ENCODE data around the gene SPTLC2.
"Not testable (repeated sequence)": the region's sequence is repeated elsewhere in the genome, so short reads cannot be mapped to it uniquely, and the experiment has no call there.

SPTLC2 gene

DNA sequence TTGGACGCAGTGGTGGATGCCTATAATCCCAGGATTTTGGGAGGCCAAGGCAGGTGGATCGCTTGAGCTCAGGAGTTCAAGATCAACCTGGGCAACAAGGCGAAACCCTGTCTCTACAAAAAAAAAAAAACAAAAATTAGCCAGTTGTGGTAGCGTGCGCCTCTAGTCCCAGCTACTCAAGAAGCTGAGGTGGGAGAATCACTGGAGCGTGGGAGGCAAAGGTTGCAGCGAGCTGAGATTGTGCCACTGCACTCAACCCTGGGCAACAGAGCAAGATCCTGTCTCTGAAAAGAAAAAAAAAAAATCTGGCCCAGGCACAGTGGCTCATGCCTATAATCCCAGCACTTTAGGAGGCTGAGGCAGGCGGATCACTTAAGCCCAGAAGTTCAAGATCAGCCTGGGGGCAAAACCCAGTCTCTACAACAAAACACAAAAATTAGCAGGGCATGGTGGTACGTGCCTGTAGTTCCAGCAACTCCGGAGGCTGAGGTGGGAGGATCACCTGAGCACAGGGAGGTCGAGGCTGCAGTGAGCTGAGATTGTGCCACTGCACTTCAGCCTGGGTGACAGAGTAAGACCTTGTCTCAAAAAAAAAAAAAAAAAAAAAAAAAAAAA is 27.9 kb downstream of the SPTLC2 start:
- not testable (repeated sequence) for DNase-seq (ENCODE audit: low read depth in 2 of 2)

DNA sequence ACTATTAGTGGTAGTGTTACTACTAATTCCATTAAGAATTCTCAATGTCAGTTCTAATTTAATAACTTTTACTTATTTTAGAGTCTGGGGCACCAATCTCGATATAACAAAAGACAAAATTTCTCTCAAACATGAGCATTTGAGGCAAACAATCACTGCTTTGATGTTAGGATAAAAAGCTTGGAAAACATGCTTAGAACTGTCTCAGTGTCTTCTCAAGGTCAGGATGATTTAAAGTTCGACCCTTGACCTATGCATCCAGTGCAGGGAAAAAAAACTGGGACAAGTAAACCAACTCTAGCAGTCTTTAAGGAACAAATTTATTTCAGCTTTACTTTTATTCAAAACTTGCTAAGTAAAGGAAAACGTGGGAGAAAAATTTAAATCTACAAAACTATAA is 31.1 kb downstream of the SPTLC2 start:
- DNase-seq (ENCODE audit: low read depth in 2 of 2) = no peak

DNA sequence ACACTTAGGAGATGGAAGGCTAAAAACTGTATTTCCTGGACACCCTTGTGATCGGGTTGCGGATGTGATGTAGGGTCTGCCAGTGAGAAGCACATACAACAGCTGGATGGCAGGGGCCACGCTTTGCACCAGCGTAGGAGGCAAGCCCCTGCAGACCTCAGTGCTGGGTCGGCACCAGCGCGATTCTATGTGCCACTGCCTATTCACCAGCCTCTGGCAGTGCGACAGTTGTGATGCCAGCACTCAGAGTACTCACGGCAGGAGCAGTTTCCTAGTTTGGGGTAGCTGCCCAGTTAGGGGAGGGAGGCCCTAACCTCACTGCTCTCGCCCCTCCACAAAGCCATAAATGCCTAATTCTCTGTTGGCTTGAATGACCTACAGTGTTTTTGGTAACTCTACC is 31.6 kb downstream of the SPTLC2 start:
- no peak for DNase-seq (ENCODE audit: low read depth in 2 of 2)

DNA sequence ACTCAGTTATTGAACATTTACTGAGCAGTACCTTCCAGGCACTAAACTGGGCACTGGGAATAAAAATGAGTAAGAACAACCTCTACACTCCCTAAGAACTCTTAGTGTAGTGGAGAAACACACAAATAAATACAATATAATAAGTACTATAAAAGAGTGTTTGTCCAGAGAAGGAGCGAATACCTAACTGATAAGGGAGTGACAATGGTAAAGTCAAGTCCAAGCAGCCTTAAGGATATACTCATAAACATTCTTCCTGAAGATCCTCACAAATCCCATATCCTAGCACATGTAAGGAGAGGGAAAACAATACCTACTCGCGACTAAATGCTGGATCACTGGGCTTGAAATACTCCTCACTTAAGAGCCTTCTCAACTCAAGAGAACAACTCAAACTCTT is 32.8 kb downstream of the SPTLC2 start:
- no peak for DNase-seq (ENCODE audit: low read depth in 2 of 2)

DNA sequence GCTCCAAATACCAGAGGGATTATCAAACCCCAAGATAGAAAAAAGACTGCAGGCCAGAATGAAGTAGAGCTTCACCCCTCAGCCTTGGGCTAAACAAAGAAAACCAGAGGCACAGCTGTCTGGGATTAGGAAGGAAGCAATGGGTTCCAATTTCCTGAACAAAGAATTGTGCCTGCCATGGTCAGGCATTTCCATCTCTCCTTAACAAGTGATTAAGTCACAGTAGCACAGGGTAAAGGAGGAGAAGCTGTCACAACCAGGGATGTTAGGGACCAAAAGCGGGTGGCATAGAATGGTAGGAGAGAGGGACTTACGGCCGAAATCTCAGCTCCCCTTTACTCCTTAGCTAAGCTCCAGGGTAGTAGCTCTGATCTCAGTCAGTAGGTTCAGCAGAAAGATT is 33.9 kb downstream of the SPTLC2 start:
- no peak for DNase-seq (ENCODE audit: low read depth in 2 of 2)

DNA sequence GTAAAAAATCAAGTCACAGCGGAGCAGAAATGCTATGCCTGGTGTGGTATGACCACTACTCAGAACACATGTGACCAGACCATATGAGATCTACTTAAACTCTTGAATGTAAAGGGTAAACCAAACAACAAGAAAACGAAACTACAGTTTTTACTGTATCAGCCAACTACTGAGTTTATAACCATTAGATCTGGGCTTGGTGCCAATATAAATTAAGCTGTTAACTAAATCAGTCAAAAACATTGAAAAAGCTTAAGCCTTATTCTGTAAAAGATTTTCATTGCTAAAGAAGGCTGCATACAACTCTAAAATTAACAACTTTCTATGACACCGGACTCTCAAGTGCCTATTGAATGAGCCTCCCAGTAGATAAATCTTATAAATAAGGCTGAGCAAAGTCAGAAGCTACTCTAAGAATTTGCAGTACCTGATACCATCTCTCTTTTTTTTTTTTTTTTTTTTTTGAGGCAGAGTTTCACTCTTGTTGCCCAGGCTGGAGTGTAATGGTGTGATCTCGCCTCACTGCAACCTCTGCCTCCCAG is 35.4 kb downstream of the SPTLC2 start:
- no peak for DNase-seq (ENCODE audit: low read depth in 2 of 2)

- DNase-seq (ENCODE audit: low read depth in 2 of 2) = no peak
Measured at GRCh38 chr14:77580477-77580876, 36.0 kb downstream of the SPTLC2 start.

- DNase-seq (ENCODE audit: low read depth in 2 of 2) = no peak
Measured at GRCh38 chr14:77579780-77580179, 36.7 kb downstream of the SPTLC2 start.

GRCh38 chr14:77579065-77579464 is 37.4 kb downstream of the SPTLC2 start:
- no peak for DNase-seq (ENCODE audit: low read depth in 2 of 2)

DNA sequence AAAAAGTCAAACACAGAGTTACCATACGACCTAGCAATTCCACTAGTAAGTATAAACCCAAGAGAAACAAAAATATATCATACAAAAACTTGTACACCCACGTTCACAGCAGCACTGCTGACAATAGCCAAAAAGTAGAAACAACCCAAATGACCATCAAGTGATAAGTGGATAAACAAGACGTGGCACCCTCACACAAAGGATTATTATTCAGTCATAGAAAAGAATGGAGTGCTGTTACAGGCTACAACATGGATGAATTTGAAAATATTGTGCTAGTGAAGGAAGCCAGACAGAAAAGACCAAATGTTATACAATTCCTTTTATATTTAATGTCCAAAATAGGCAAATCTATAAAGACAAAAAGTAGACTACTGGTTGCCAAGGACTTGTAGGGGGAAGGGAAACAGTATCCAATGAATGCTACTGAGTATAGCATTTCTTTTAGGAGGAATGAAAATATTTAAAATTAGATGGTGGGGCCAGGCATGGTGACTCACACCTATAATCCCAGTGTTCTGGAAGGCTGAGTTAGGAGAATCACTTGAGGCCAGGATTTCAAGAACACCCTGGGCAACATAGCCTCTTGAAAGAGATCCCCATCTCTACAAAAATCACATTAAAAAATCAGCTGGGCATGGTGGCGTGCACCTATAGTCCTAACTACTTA is 41.9 kb downstream of the SPTLC2 start:
- DNase-seq (ENCODE audit: low read depth in 2 of 2) = no peak

DNA sequence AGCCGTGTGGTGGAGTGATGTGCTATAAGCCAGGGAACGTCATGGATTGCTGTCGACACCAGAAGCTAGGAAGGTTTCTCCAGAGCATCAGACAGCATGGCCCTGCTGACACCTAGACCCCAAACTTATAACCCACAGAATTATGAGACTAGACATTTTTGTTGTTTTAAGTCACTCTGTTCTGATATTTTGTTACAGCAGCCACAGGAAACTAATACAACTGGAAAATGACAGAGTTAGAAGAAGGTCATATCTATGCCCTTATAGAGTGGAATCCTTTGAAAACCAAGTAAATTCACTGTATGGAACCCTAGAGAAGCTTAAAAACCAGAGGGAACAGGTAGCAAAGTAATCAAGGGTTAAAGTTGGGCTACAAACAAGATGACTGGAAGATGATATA is 42.5 kb downstream of the SPTLC2 start:
- no peak for DNase-seq (ENCODE audit: low read depth in 2 of 2)

- DNase-seq (ENCODE audit: low read depth in 2 of 2) = no peak
Measured at GRCh38 chr14:77570706-77571268, 45.6 kb downstream of the SPTLC2 start.

DNA sequence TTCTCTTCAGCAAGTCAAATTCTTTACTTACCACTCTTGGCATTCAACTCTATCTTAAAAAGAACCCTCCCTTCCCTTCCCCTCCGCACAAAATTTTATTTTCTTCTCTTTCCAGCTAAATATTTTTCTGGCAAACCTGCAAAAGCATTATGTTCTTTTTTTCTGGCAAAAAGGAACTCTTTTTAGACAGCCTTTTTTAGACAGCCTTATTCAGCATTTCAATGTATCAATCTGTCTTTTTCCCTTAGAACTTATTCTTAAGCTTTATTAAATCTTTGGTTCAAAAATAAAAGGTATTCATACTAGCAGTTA is 50.5 kb downstream of the SPTLC2 start:
- DNase-seq (ENCODE audit: low read depth in 2 of 2) = no peak

GRCh38 chr14:77565289-77565993 is 51.0 kb downstream of the SPTLC2 start:
- no peak for DNase-seq (ENCODE audit: low read depth in 2 of 2)

DNA sequence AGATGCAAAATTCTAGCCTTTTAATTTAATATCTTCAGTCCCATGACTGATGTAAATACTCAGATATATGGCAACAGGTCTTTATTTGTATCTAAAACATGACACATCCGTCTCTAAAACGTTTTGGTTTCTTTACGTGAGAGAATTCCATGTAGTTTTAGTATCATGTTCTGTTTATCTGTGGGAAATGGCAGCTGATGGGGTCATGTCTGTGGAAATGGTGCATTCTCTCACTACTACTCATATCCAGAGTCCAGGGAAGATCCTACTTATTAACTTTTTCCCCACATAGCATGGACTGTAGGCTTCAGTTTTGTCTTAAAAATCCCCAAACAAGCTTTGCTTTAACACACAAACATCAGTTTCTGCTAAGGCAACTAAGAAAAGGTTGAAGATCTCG is 53.8 kb downstream of the SPTLC2 start:
- DNase-seq (ENCODE audit: low read depth in 2 of 2) = no peak

DNA sequence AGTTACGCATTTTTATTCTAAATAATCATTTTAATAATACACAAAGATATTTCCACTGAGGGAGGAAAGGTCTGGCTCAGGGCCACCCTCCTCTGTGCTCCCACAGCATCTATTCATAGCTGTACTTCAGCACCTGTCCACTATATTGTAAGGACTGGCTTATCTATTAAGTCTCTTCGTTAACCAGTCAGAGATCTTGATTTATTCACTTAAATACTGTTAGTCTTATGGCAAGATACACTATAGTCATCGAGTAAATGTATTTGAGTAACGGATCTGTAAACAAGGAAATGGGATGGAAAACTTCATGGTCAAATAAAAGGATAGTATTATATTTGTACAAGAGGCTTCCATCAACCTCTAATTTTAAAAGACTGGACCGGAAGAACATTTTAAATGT is 54.6 kb downstream of the SPTLC2 start:
- no peak for DNase-seq (ENCODE audit: low read depth in 2 of 2)

DNA sequence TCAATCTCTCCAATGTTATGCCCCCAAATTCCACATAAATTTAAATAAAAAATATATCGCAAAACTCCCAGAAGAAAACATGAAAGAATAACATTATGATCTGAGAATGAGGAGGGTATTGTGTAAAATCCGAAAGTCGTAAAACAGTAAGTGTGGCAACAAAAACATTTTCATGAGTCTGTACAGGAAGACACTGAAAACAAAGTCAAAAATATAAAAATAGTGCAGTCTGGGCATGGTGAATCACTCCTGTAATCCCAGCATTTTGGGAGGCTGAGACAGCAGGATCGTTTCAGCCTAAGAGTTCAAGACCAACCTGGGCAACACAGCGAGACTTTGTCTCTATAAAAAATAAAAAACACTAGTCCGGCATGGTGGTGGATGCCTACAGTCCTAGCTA is 57.1 kb downstream of the SPTLC2 start:
- no peak for DNase-seq (ENCODE audit: low read depth in 2 of 2)

DNA sequence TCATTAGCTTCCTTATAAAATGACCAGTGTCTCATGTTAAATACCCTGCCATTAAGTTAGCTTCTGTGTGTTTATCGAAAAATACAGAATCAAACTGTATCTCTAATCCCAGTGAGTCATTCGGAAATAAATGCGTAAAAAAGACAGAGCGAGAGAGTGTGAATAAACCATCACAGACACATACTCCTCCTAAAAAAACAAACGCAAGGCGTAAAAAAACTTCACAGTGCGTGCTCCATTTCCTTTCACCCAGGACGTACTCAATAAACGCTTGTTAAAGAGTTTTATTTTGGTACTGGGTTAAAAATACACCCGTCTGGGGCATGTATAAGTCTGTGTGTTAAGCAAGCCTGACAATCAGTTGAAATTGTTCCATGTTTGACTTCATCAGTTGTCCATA is 59.0 kb downstream of the SPTLC2 start:
- DNase-seq (ENCODE audit: low read depth in 2 of 2) = no peak

DNA sequence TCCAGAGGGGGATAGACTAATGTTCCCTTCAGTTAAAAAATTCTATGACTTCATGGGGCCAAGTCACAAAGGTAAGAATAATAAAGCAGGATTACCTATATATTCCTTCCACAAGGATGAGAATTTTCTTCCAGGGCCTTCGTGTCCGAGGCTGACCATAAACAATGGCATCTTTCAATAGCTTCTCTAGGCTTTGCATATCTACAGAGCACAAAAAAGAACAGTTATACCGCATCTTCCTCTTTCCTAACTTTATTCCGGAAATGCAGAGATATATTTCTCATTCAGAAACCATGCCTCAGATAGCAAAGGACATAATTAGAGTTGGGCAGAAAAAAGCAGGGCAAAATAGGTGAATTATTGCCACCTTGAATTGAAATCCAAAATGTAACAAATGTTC is 59.5 kb downstream of the SPTLC2 start:
- DNase-seq (ENCODE audit: low read depth in 2 of 2) = no peak

- no peak for DNase-seq (ENCODE audit: low read depth in 2 of 2)
Measured at GRCh38 chr14:77554816-77555599, 61.4 kb downstream of the SPTLC2 start.

DNA sequence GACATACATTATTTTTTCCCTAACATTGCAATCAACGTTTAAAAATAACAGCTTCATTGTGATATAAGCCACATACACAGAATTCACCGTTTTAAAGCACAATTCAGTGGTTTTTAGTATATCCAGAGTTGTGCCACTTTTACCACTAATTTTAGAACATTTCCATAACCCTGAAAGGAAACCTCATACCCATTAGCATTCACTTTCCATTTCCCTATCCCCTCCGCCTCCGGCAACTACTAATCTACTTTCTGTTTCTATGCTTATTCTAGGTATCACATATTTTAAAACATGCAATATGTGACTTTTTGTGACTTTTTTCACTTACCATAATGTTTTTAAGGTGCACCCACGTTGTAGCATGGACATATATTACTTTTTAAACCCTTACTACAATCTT is 62.2 kb downstream of the SPTLC2 start:
- no peak for DNase-seq (ENCODE audit: low read depth in 2 of 2)

DNA sequence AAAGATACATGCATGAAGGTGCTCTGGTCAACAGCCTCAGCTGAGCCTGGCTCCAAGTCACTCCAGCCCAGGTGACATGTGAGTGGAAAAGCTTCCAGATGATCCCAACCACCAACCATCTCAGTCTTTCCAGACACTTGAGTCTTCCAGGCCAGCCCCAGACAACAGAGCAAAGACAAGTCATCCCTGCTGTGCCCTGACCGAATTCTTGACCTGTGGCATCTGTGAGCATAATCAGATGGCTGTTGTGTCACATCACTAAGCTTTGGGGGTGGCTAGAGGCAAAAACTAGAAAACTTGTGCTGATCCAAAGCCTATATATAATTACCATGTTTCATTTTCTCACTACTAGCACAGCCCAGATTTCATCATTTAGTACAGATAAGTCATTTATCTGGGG is 67.0 kb downstream of the SPTLC2 start:
- DNase-seq (ENCODE audit: low read depth in 2 of 2) = no peak

All from stimulated activated CD4-positive, alpha-beta T cell treated with anti-CD3 and anti-CD28 coated beads, Interleukin-1b, Interleukin-23, amount 100 ng/mL, for 4 hours (primary cell).